ENCODE data around the gene ADCYAP1R1. TPM values are rescaled to one million over a fixed set of nuclear protein-coding genes. Genes with fewer than 3 reads are reported as not detected.

The ADCYAP1R1 gene
- polyA plus RNA-seq, 4 donors: under 0.01 to 4.4 (median 0.84) TPM; not detected in 1

- H3K9me3 ChIP-seq (ENCODE audit: control insufficient read depth in 2 of 2, insufficient read depth in 1 of 2, low read depth in 1 of 2, low read length in 1 of 2): no peaks in the 10 kb centered on the region
- H3K36me3 ChIP-seq (ENCODE audit: control insufficient read depth in 3 of 3, insufficient read depth in 2 of 3, low read depth in 1 of 3, low read length in 3 of 3): no peaks in the 10 kb centered on the region
- DNase-seq (no peak), FAIRE-seq (no peak)
- H3K27me3 ChIP-seq (ENCODE audit: control insufficient read depth in 3 of 3, insufficient read depth in 3 of 3, low read length in 3 of 3): peaks cover 0 to 2% (median 0%) of the 10 kb centered on the region in 3 donors
- H3K4me3 ChIP-seq (ENCODE audit: low read depth in 1 of 3, low read length in 3 of 3): no peak overlapping the region
- no peak overlapping the region for H3K27ac ChIP-seq (ENCODE audit: low read depth in 1 of 3, low read length in 2 of 3)
- H3K4me1 ChIP-seq (ENCODE audit: control insufficient read depth in 3 of 3, insufficient read depth in 2 of 3, low read depth in 1 of 3, low read length in 2 of 3): no peaks in the 10 kb centered on the region
- 55 to 62% (median 60%) methylated on average over 5 of the region's 5 CpGs for WGBS, 3 donors
These were observed 108.8 kb downstream of the ADCYAP1R1 start for GRCh38 chr7:31160941-31161340.

Other genes starting within 250 kb of the ADCYAP1R1 start
- 100 to 1,000 TPM in 1 of 4 donors, 10 to 100 TPM in 3; 17.8 to 175 (median 31.4) TPM for gene AQP1, start 140.5 kb upstream of the ADCYAP1R1 start, polyA plus RNA-seq
- under 1 TPM in 1 of 4 donors, not detected in 3; 0.07 TPM for gene GHRHR, start 88.4 kb upstream of the ADCYAP1R1 start, polyA plus RNA-seq

Measured in small intestine (tissue), 7 donors.